Heart right ventricle (tissue), 16 donors: ENCODE data around the gene THSD4. TPM values are rescaled to one million over a fixed set of nuclear protein-coding genes. Genes with fewer than 3 reads are reported as not detected.

Source experiments
- ATAC-seq, 8 donors: fragments of 200-7000 bp; cut with Tn5 transposase; one replicate each; pipeline ENCODE4 v1.9.1; 2020; ENCODE audit warnings: mild to moderate bottlenecking in 8 of 8, moderate library complexity in 8 of 8, moderate number of reproducible peaks in 1 of 8
- DNase-seq, 2 donors: peaks; one replicate each; pipeline ENCODE4 v3.0.0-alpha.2; 2020
- H3K27ac ChIP-seq, 10 donors: fragments of 200-600 bp; sonication (generic) in 2 of 10; one replicate each; pipeline versions ENCODE4 v1.5.0 to v1.8.0; 2020 to 2022; ENCODE audit warnings: mild to moderate bottlenecking in 3 of 10
- H3K27me3 ChIP-seq, 7 donors: fragments of 200-600 bp; one replicate each; pipeline ENCODE4 v1.8.0; 2021 to 2022; ENCODE audit warnings: mild to moderate bottlenecking in 2 of 7
- H3K36me3 ChIP-seq, 9 donors: fragments of 200-600 bp; sonication (generic) in 1 of 9; one replicate each; pipeline versions ENCODE4 v1.5.0 to v1.8.0; 2020 to 2022; ENCODE audit warnings: mild to moderate bottlenecking in 2 of 9
- H3K4me1 ChIP-seq, 9 donors: fragments of 200-600 bp; sonication (generic) in 1 of 9; one replicate each; pipeline versions ENCODE4 v1.5.0 to v1.8.0; 2020 to 2022; ENCODE audit warnings: mild to moderate bottlenecking in 4 of 9
- H3K4me3 ChIP-seq, 10 donors: fragments of 200-600 bp; sonication (generic) in 2 of 10; one replicate each; pipeline versions ENCODE4 v1.5.0 to v1.8.0; 2020 to 2022; ENCODE audit warnings: mild to moderate bottlenecking in 7 of 10, moderate library complexity in 2 of 10
- H3K9me3 ChIP-seq, 11 donors: fragments of 200-600 bp in 10 of 11; sonication (generic) in 2 of 11; one replicate each; pipeline versions ENCODE4 v1.5.0 to v1.8.0; 2013 to 2022; ENCODE audit warnings: mild to moderate bottlenecking in 2 of 11, control low read depth in 1 of 11, moderate library complexity in 1 of 11
- CTCF ChIP-seq, 9 donors: fragments of 200-600 bp; sonication (generic) in 2 of 9; IDR thresholded peaks; one replicate each; pipeline versions ENCODE4 v1.5.0 to v1.8.0; 2021 to 2022; ENCODE audit warnings: antibody characterized with exemption in 9 of 9, mild to moderate bottlenecking in 5 of 9, moderate library complexity in 1 of 9
- WGBS, 2 donors: extraction: QIAGEN DNeasy Blood & Tissue Kit; methylation state at CpG; one replicate each; pipeline ENCODE4 v1.1.7; 2013; ENCODE audit warnings: inconsistent platforms in 1 of 2; 5-methylcytosine and 5-hydroxymethylcytosine counted together
- intact Hi-C, 10 donors: fragments of 100-400 bp; cut with DNase I; formaldehyde crosslinking; loops; one replicate each; pipeline versions ENCODE4 v1.11.1 to v1.14.2; 2022
- polyA plus RNA-seq, 2 donors: library from polyadenylated mRNA; stranded (reverse); fragments of 200-250 nt; gene quantifications; one replicate each; pipeline ENCODE4 v1.2.3, GENCODE V29; 2013
- total RNA-seq, 10 donors: library from RNA; stranded (reverse); fragmentation: NEBNext Ultra II Directional in 3 of 10; extraction: Animal tissue kit (Norgen Biotek cat#: 25700) in 3 of 10; gene quantifications; one replicate each; pipeline versions ENCODE4 v1.2.1 to v1.2.4, GENCODE V29; 2021 to 2023
- donor health status: Arrhythmogenic right ventricular cardiomyopathy.
- donor health status: ischemic (EF 13 %, LVEDD 7.1; RV severe dilation, severe dysfunction).
- donor health status: healthy with polysubstance abuse.
- donor health status: DM: no; HTN: yes; CAD: no.
- donor health status: DM: no; HTN: no; CAD: no.
- donor health status: ischemic (EF 25% LVEDD 6.9; RV normal size, moderate dysfunction).
- donor health status: ischemic (EF 25% LVEDD 5.7; RV mildly dilated, moderate dysfunction).
- donor health status: healthy.
- donor health status: DM: yes; HTN: yes; CAD: no.
- donor health status: Ischemic cardiomyopathy.
- donor health status: ischemic (EF 35%, LVEDD 5.7; RV mildly dilated, moderate dysfunction).
- donor health status: nonischemic (EF 11% LVEDD 7.7; RV severe dilation, severe dysfunction).
- donor health status: DM: yes; HTN: yes; CAD: no.
- donor health status: PGD.
- donor health status: ischemic (EF 29% LVEDD 5.4; RV normal size, mild dysfunction).
- donor health status: nonischemic (EF 23%, LVEDD 6.1; RV moderate dilation, normal function).

THSD4 gene
- total and polyA plus RNA-seq, 12 donors: 20.8 to 212 (median 139) TPM

- 80 to 85% methylated on average over 8 of the region's 8 CpGs for WGBS, 2 donors
- ATAC-seq: peak in 2 of 8 donors; percentile 7 to 29
- no peak for TF ChIP-seq CTCF (IDR thresholded peaks at IDR 0.05)
- no peak for DNase-seq
- peaks cover 0 to 8% (median 0%) of the 10 kb centered on the region in 11 donors for H3K9me3 ChIP-seq
- no peak overlapping the region for H3K4me3 ChIP-seq
- no peaks in the 10 kb centered on the region for H3K36me3 ChIP-seq
- H3K27ac ChIP-seq: peak overlapping the region in 1 of 10 donors; percentile 54
- intact Hi-C loops: no loop called here
- no peaks in the 10 kb centered on the region for H3K27me3 ChIP-seq
- H3K4me1 ChIP-seq: peaks cover 4 to 43% (median 28%) of the 10 kb centered on the region in 9 donors
These were observed 181.0 kb downstream of the THSD4 start for GRCh38 chr15:71296315-71296679.

GRCh38 chr15:71301958-71302621 lies 186.8 kb downstream of the THSD4 start:
- 55 to 61% methylated on average over 5 of the region's 5 CpGs for WGBS, 2 donors
- Histone ChIP-seq H3K36me3 (no peaks in the 10 kb centered on the region), H3K4me3 (no peak overlapping the region), H3K4me1 (peaks cover 0 to 52% (median 31%) of the 10 kb centered on the region in 9 donors), H3K27ac (peak overlapping the region in 3 of 10 donors; percentile 45 to 56 (median 55)), H3K27me3 (no peaks in the 10 kb centered on the region), H3K9me3 (no peaks in the 10 kb centered on the region)
- no peak for TF ChIP-seq CTCF (IDR thresholded peaks at IDR 0.05)
- ATAC-seq (peak in 6 of 8 donors; percentile 31 to 52 (median 48)), DNase-seq (no peak)
- intact Hi-C loops: no loop called here

- 92 to 97% methylated on average over 6 of the region's 6 CpGs for WGBS, 2 donors
- ATAC-seq (peak in 3 of 8 donors; percentile 44 to 55 (median 53)), DNase-seq (no peak)
- H3K27me3 ChIP-seq: no peaks in the 10 kb centered on the region
- H3K27ac ChIP-seq: peak overlapping the region in 5 of 10 donors; percentile 4 to 56 (median 36)
- H3K9me3 ChIP-seq: no peaks in the 10 kb centered on the region
- H3K4me3 ChIP-seq: no peak overlapping the region
- intact Hi-C loops: no loop called here
- no peak for TF ChIP-seq CTCF (IDR thresholded peaks at IDR 0.05)
- no peaks in the 10 kb centered on the region for H3K36me3 ChIP-seq
- H3K4me1 ChIP-seq: peaks cover 0 to 52% (median 31%) of the 10 kb centered on the region in 9 donors
These were observed 187.7 kb downstream of the THSD4 start for GRCh38 chr15:71302861-71303410.

GRCh38 chr15:71303977-71304376 lies 188.7 kb downstream of the THSD4 start:
- no peak for TF ChIP-seq CTCF (IDR thresholded peaks at IDR 0.05)
- Histone ChIP-seq H3K36me3 (no peaks in the 10 kb centered on the region), H3K27me3 (no peaks in the 10 kb centered on the region), H3K27ac (peak overlapping the region in 5 of 10 donors; percentile 8 to 36 (median 18)), H3K4me1 (peaks cover 0 to 52% (median 31%) of the 10 kb centered on the region in 9 donors), H3K4me3 (no peak overlapping the region), H3K9me3 (no peaks in the 10 kb centered on the region)
- intact Hi-C loops: no loop called here
- DNase-seq (no peak), ATAC-seq (peak in 1 of 8 donors; percentile 15)
- 81 to 96% methylated on average over 2 of the region's 2 CpGs for WGBS, 2 donors
